ENCODE data around the gene PRDX1. TPM values are rescaled to one million over a fixed set of nuclear protein-coding genes. Genes with fewer than 3 reads are reported as not detected.

The PRDX1 gene
- total and polyA plus RNA-seq, 2 experiments from 2014 or later: 1,070 to 2,149 TPM

DNA sequence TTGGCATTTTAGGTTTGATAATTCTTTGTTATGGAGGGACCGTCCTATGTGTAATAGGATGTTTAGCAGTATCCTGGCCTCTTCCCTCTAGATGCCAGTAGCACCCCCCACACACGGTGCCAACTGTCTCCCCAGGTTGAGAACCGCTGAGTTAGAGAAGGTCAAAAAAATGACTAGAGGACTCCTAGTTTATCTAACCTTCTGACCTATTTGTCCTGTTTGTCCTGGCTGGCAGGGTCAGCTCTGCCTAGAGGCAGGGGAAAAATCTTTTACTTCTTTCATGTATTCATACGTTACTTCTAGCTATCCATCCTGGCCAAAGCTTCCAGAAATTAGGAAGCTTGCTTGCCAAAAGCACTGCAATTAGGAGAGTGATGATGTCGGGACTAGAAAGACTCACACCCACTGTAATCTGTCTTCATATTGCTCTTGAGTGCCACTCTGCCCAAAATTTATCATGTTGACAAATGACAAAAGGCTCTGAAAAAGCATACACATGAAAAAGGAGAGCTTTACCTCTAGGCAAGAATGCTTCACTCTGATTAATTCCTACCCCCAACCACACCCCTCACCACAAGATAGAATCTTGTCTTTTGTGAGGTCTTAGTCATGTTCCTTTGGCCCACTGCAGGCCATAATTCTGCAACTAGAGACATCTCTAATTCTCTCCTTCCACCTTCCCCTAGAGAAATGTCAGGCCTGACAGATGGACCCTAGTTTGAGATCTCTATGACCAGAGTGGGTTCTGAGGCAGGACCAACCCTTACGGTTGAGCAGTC lies 14.5 kb upstream of the PRDX1 start:
- Histone ChIP-seq H3K4me2 (no peak overlapping the region), H2AFZ (peak overlapping the region; percentile 47; the same call in 1 of the 2 replicates), H3K79me2 (replicated peaks; ENCODE audit: insufficient read depth) (no peaks in the 10 kb centered on the region), H3K27me3 (ENCODE audit: insufficient read depth) (no peaks in the 10 kb centered on the region), H3F3A (replicated peaks; ENCODE audit: low read depth) (0 out of 2 replicates have a peak, but pooled peaks cover 5% of the 10 kb centered on the region), H4K20me1 (replicated peaks; ENCODE audit: insufficient read depth) (no peaks in the 10 kb centered on the region), H3K4me3 (no peak overlapping the region), H3K9me2 (ENCODE audit: insufficient read depth) (no peaks in the 10 kb centered on the region), H3K36me3 (ENCODE audit: insufficient read depth) (no peaks in the 10 kb centered on the region), H3K4me1 (ENCODE audit: insufficient read depth) (no peaks in the 10 kb centered on the region), H3K27ac (ENCODE audit: low read depth) (no peak overlapping the region)
- Mint-ChIP-seq H3K27ac (no peak overlapping the region), H3K27me3 (ENCODE audit: insufficient read depth, low read depth, poor library complexity) (no peaks in the 10 kb centered on the region), H3K36me3 (ENCODE audit: low read depth) (no peaks in the 10 kb centered on the region), H3K4me1 (peaks cover 11% of the 10 kb centered on the region; the same call in 2 of the 3 replicates), H3K9me3 (no peaks in the 10 kb centered on the region), H3K4me3 (no peak overlapping the region)
- no peak for TF ChIP-seq EZH2 (IDR thresholded peaks at IDR 0.05; ENCODE audit: low read depth, unreplicated experiment)
- no peak for TF ChIP-seq EZH2phosphoT487 (IDR thresholded peaks at IDR 0.05; ENCODE audit: unreplicated experiment)
- TF ChIP-seq CREB1 (CRISPR knock-in tag; IDR thresholded peaks at IDR 0.05; ENCODE audit: low read depth): no peak
- TF ChIP-seq STAT1 (IDR thresholded peaks at IDR 0.05; ENCODE audit: unreplicated experiment): no peak
- TF ChIP-seq JUNB (IDR thresholded peaks at IDR 0.05; ENCODE audit: unreplicated experiment): no peak
- no peak for TF ChIP-seq NANOG (IDR thresholded peaks at IDR 0.05; ENCODE audit: borderline replicate concordance)
- TF ChIP-seq ZNF331 (CRISPR knock-in tag; IDR thresholded peaks at IDR 0.05; ENCODE audit: low read depth): no peak
- no peak for TF ChIP-seq POLR2AphosphoS5 (IDR thresholded peaks at IDR 0.05; ENCODE audit: low read depth)
- DNase-seq (ENCODE audit: low spot score): no peak
- no peak for ATAC-seq

DNA sequence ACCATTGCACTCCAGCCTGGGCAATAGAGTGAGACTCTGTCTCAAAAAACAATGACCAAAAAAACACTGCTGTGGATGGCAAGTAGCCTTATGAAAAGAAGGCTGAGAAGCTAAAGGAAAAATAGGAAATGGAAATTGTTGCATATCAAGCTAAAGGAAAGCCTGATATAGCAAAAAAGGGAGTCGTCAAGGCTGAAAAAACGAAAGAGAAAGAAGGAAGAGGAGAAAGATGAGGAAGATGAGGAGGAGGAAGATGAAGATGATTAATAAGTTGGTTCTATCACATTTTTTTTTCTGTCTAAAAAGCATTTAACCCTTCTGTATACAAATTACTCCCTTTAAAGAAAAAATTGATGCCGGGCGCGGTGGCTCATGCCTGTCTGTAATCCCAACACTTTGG lies 10.2 kb upstream of the PRDX1 start:
- Histone ChIP-seq H3K36me3 (ENCODE audit: insufficient read depth) (no peaks in the 10 kb centered on the region), H3K4me2 (no peak overlapping the region), H3K4me1 (ENCODE audit: insufficient read depth) (peaks cover 4% of the 10 kb centered on the region; the same call in 1 of the 2 replicates), H3K79me2 (replicated peaks; ENCODE audit: insufficient read depth) (no peaks in the 10 kb centered on the region), H3F3A (replicated peaks; ENCODE audit: low read depth) (no peaks in the 10 kb centered on the region), H3K27ac (ENCODE audit: low read depth) (no peak overlapping the region), H4K20me1 (replicated peaks; ENCODE audit: insufficient read depth) (no peaks in the 10 kb centered on the region), H3K4me3 (no peak overlapping the region), H3K27me3 (ENCODE audit: insufficient read depth) (no peaks in the 10 kb centered on the region), H3K9me2 (ENCODE audit: insufficient read depth) (no peaks in the 10 kb centered on the region), H2AFZ (no peak overlapping the region)
- ATAC-seq (no peak), DNase-seq (ENCODE audit: low spot score) (no peak)
- H3K4me1 Mint-ChIP-seq: peaks cover 13% of the 10 kb centered on the region; the same call in 2 of the 3 replicates
- H3K27ac Mint-ChIP-seq: no peak overlapping the region
- TF ChIP-seq, protein P1, sequence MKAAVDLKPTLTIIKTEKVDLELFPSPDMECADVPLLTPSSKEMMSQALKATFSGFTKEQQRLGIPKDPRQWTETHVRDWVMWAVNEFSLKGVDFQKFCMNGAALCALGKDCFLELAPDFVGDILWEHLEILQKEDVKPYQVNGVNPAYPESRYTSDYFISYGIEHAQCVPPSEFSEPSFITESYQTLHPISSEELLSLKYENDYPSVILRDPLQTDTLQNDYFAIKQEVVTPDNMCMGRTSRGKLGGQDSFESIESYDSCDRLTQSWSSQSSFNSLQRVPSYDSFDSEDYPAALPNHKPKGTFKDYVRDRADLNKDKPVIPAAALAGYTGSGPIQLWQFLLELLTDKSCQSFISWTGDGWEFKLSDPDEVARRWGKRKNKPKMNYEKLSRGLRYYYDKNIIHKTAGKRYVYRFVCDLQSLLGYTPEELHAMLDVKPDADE (IDR thresholded peaks at IDR 0.05): no peak
- TF ChIP-seq EZH2 (IDR thresholded peaks at IDR 0.05; ENCODE audit: low read depth, unreplicated experiment) (no peak), ZNF114 (CRISPR knock-in tag; IDR thresholded peaks at IDR 0.05) (no peak), POLR2AphosphoS5 (IDR thresholded peaks at IDR 0.05; ENCODE audit: low read depth) (no peak)
- H3K27me3 Mint-ChIP-seq (ENCODE audit: insufficient read depth, low read depth, poor library complexity): no peaks in the 10 kb centered on the region
- no peaks in the 10 kb centered on the region for H3K9me3 Mint-ChIP-seq
- H3K4me3 Mint-ChIP-seq: no peak overlapping the region
- no peaks in the 10 kb centered on the region for H3K36me3 Mint-ChIP-seq (ENCODE audit: low read depth)
